ENCODE data around the gene UQCC3.

DNA sequence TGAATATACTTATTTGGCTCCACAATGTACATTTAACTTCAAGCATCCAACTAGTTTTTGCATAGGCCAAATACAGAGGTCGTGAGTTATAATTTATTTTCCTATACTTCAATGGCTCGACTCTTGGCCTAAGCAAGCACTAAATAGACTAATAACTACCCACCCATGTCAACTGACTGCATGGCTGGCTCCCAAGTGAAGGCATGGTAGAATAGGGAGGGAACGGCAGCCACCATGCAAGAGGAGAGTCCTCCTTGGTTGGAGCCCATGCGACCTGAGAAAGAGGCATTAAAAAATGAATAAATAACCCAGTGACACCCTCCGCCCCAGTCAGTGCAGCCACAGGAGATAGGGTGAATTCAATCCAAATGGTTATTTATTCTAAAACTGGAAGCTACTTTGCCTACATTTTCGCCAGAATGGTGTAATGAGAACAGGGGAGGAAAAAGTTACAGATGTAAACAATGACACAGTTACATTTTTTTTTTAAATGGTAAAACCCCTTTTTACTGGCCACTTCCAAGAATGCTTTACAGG, 40.9 kb downstream of the UQCC3 start:
- TF ChIP-seq, protein P1, sequence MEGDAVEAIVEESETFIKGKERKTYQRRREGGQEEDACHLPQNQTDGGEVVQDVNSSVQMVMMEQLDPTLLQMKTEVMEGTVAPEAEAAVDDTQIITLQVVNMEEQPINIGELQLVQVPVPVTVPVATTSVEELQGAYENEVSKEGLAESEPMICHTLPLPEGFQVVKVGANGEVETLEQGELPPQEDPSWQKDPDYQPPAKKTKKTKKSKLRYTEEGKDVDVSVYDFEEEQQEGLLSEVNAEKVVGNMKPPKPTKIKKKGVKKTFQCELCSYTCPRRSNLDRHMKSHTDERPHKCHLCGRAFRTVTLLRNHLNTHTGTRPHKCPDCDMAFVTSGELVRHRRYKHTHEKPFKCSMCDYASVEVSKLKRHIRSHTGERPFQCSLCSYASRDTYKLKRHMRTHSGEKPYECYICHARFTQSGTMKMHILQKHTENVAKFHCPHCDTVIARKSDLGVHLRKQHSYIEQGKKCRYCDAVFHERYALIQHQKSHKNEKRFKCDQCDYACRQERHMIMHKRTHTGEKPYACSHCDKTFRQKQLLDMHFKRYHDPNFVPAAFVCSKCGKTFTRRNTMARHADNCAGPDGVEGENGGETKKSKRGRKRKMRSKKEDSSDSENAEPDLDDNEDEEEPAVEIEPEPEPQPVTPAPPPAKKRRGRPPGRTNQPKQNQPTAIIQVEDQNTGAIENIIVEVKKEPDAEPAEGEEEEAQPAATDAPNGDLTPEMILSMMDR (IDR thresholded peaks at IDR 0.05) = no peak
- no peak for TF ChIP-seq POLR2A (IDR thresholded peaks at IDR 0.05)
- TF ChIP-seq POLR2AphosphoS5 (IDR thresholded peaks at IDR 0.05) = no peak
- TF ChIP-seq EP300 (IDR thresholded peaks at IDR 0.05) = no peak
